Caco-2 (cell line): Measurements from ENCODE around the gene LINC00632. TPM values are rescaled to one million over a fixed set of nuclear protein-coding genes. Genes with fewer than 3 reads are reported as not detected.

Experiments
- BruUV-seq: library from RNA; stranded (reverse); fragments of 400-500 nt; replicated peaks from 2 replicates; lab custom pipeline; 2021; lab: Mats Ljungman, UMichigan
- CTCF ChIA-PET: fragments of 300-600 bp; sonication (Branson Sonifier 250); formaldehyde crosslinking; loops from one replicate; lab custom pipeline; 2022; ENCODE audit warnings: antibody characterized with exemption; lab: Charles Lee
- POLR2A ChIA-PET: fragments of 300-600 bp; sonication (Branson Sonifier 250); formaldehyde crosslinking; loops from one replicate; lab custom pipeline; 2022; ENCODE audit warnings: antibody characterized with exemption; lab: Charles Lee
- DNase-seq, 2 experiments: peaks; one replicate each; pipeline versions ENCODE4 v3.0.0 to v3.0.0-alpha.2; 2020 to 2022
- H3K27me3 ChIP-seq: replicated peaks from 2 replicates; pipeline ENCODE4 v1.6.0; 2011; ENCODE audit warnings: low read length; ENCODE audit not compliant: control insufficient read depth, insufficient read depth
- H3K36me3 ChIP-seq: 2 replicates; pipeline ENCODE4 v1.5.1; 2011; ENCODE audit warnings: low read length; ENCODE audit not compliant: control insufficient read depth, insufficient read depth
- H3K4me1 ChIP-seq: fragments of 250-450 bp; sonication (Bioruptor Pico); 2 replicates; pipeline ENCODE4 v1.5.1; 2020; ENCODE audit warnings: mild to moderate bottlenecking
- H3K4me3 ChIP-seq: 2 replicates; pipeline ENCODE4 v1.5.1; 2011; ENCODE audit warnings: low read depth, mild to moderate bottlenecking, control low read depth, low read length
- H3K9me3 ChIP-seq: fragments of 250-450 bp; sonication (Bioruptor Pico); 2 replicates; pipeline ENCODE4 v1.5.1; 2020; ENCODE audit warnings: mild to moderate bottlenecking, moderate library complexity
- H3K27ac Mint-ChIP-seq: one replicate; pipeline ENCODE4 v1.8.0; 2022; ENCODE audit warnings: mixed read lengths; ENCODE audit not compliant: unreplicated experiment
- H3K27me3 Mint-ChIP-seq: one replicate; pipeline ENCODE4 v1.8.0; 2022; ENCODE audit warnings: mixed read lengths; ENCODE audit not compliant: insufficient read depth, unreplicated experiment
- H3K36me3 Mint-ChIP-seq: one replicate; pipeline ENCODE4 v1.8.0; 2022; ENCODE audit warnings: mild to moderate bottlenecking, mixed read lengths; ENCODE audit not compliant: insufficient read depth, unreplicated experiment
- H3K4me1 Mint-ChIP-seq: one replicate; pipeline ENCODE4 v1.8.0; 2022; ENCODE audit warnings: low read depth, mixed read lengths; ENCODE audit not compliant: unreplicated experiment
- H3K4me3 Mint-ChIP-seq: one replicate; pipeline ENCODE4 v1.8.0; 2022; ENCODE audit warnings: mild to moderate bottlenecking, moderate library complexity, mixed read lengths; ENCODE audit not compliant: unreplicated experiment
- H3K9me3 Mint-ChIP-seq: one replicate; pipeline ENCODE4 v1.8.0; 2022; ENCODE audit warnings: mixed read lengths; ENCODE audit not compliant: unreplicated experiment
- CTCF ChIP-seq, 2 experiments: fragments of 200-600 bp in 1 of 2; IDR thresholded peaks; 1 replicate in 1 of 2; 2 replicates in 1 of 2; pipeline versions ENCODE4 v1.5.1 to v1.8.0; 2011 to 2022; ENCODE audit warnings: antibody characterized with exemption in 1 of 2, control low read depth in 1 of 2, inconsistent platforms in 1 of 2, low read depth in 1 of 2, low read length in 1 of 2, mild to moderate bottlenecking in 1 of 2, moderate library complexity in 1 of 2; ENCODE audit not compliant: insufficient read depth in 1 of 2, severe bottlenecking in 1 of 2, unreplicated experiment in 1 of 2
- intact Hi-C: fragments of 100-400 bp; cut with micrococcal nuclease; formaldehyde crosslinking; loops from one replicate; pipeline ENCODE4 v1.10.0; 2022; ENCODE audit not compliant: unreplicated experiment
- total RNA-seq: library from RNA; stranded (reverse); gene quantifications from 2 replicates; pipeline ENCODE4 v1.2.3, GENCODE V29; 2022

The LINC00632 gene
- total RNA-seq, 1 experiment from 2014 or later = not detected

DNA sequence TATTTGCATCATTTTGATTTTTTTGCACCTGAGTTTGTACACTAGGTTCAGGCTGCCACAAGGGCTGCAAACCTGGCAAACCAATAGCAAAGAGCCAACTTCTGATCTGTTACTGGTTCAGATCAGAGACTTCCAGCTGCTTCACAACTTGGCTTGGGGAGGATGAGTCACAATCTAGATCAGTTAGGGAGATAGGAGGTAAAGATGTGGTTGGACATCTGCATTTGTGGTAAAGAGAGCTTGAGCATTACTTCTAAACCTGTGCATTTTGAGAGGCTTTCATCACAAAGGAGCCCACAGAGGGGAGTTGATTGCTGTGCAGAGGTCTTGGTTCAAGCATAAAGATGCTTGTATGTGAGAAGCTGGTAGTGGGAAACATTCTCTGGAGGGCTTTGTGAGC lies 34.5 kb downstream of the LINC00632 start:
- no peaks in the 10 kb centered on the region for H3K9me3 Mint-ChIP-seq
- TF ChIP-seq CTCF (IDR thresholded peaks at IDR 0.05; ENCODE audit: insufficient read depth in 1 of 2, low read depth in 1 of 2, low read length in 1 of 2, severe bottlenecking in 1 of 2, unreplicated experiment in 1 of 2) = no peak
- H3K4me3 Mint-ChIP-seq = no peak overlapping the region
- H3K4me1 ChIP-seq = no peaks in the 10 kb centered on the region
- intact Hi-C loops = no loop called here
- no TSS peak for BruUV-seq
- ChIA-PET POLR2A (no interaction called here), CTCF (no interaction called here)
- no peaks in the 10 kb centered on the region for H3K36me3 Mint-ChIP-seq
- H3K27me3 Mint-ChIP-seq = peaks cover 3% of the 10 kb centered on the region
- no peaks in the 10 kb centered on the region for H3K4me1 Mint-ChIP-seq
- H3K27ac Mint-ChIP-seq = no peak overlapping the region
- H3K4me3 ChIP-seq = no peak overlapping the region
- DNase-seq = no peak
- H3K36me3 ChIP-seq = no peaks in the 10 kb centered on the region
- H3K27me3 ChIP-seq = no peaks in the 10 kb centered on the region
- H3K9me3 ChIP-seq = no peaks in the 10 kb centered on the region

- no peaks in the 10 kb centered on the region for H3K4me1 ChIP-seq
- POLR2A ChIA-PET = no interaction called here
- H3K27me3 ChIP-seq = no peaks in the 10 kb centered on the region
- CTCF ChIA-PET = no interaction called here
- no peak for TF ChIP-seq CTCF (IDR thresholded peaks at IDR 0.05; ENCODE audit: insufficient read depth in 1 of 2, low read depth in 1 of 2, low read length in 1 of 2, severe bottlenecking in 1 of 2, unreplicated experiment in 1 of 2)
- DNase-seq = no peak
- H3K4me3 ChIP-seq = no peak overlapping the region
- H3K9me3 Mint-ChIP-seq = no peaks in the 10 kb centered on the region
- intact Hi-C loops = no loop called here
- H3K27ac Mint-ChIP-seq = no peak overlapping the region
- no peak overlapping the region for H3K4me3 Mint-ChIP-seq
- no peaks in the 10 kb centered on the region for H3K4me1 Mint-ChIP-seq
- no peaks in the 10 kb centered on the region for H3K36me3 ChIP-seq
- BruUV-seq = no TSS peak
- H3K9me3 ChIP-seq = no peaks in the 10 kb centered on the region
- H3K36me3 Mint-ChIP-seq = no peaks in the 10 kb centered on the region
- no peaks in the 10 kb centered on the region for H3K27me3 Mint-ChIP-seq
Measured at GRCh38 chrX:140756941-140757340, 47.4 kb downstream of the LINC00632 start.

DNA sequence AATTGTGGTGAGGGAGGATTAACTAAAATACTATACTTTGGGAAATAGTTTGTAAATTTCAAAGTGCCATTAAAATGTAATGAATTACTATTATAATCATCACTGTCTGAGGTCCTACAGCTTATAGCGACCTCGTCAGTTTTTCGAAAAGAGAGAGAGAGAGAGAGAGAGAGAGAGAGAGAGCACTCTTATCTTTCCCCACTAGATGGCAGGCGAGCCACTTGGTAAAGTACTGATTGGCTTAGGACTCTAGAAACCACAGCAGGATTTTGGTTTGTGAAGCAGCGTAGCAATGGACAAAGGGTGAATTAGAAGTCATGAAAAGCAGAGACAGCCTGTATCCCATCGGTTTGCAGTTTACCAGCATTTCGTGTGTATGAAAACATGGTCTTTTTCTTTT lies 52.5 kb downstream of the LINC00632 start:
- intact Hi-C loops = no loop called here
- no peaks in the 10 kb centered on the region for H3K4me1 ChIP-seq
- POLR2A ChIA-PET = no interaction called here
- H3K4me3 Mint-ChIP-seq = no peak overlapping the region
- BruUV-seq = no TSS peak
- peak; percentile 9 to 23 for DNase-seq
- H3K4me1 Mint-ChIP-seq = no peaks in the 10 kb centered on the region
- CTCF ChIA-PET = interaction anchor here (0.7 kb wide), 1 partner anchor 228 kb away, joined by 3 read pairs; no protein-coding TSS in a partner anchor
- no peak overlapping the region for H3K27ac Mint-ChIP-seq
- no peaks in the 10 kb centered on the region for H3K9me3 Mint-ChIP-seq
- H3K36me3 ChIP-seq = no peaks in the 10 kb centered on the region
- no peaks in the 10 kb centered on the region for H3K27me3 Mint-ChIP-seq
- no peaks in the 10 kb centered on the region for H3K9me3 ChIP-seq
- H3K27me3 ChIP-seq = no peaks in the 10 kb centered on the region
- no peak overlapping the region for H3K4me3 ChIP-seq
- no peaks in the 10 kb centered on the region for H3K36me3 Mint-ChIP-seq
- peak; percentile 51 to 69 for TF ChIP-seq CTCF (IDR thresholded peaks at IDR 0.05; ENCODE audit: insufficient read depth in 1 of 2, low read depth in 1 of 2, low read length in 1 of 2, severe bottlenecking in 1 of 2, unreplicated experiment in 1 of 2)
